IMR-90 (cell line): ENCODE measurements around the gene INPP5A. TPM values are rescaled to one million over a fixed set of nuclear protein-coding genes. Genes with fewer than 3 reads are reported as not detected.

ENCODE experiments used
- ATAC-seq: fragments of 200-7000 bp; cut with Tn5 transposase; 2 replicates; pipeline ENCODE4 v1.9.1; 2020; ENCODE audit warnings: low read depth, mild to moderate bottlenecking, moderate library complexity
- BruUV-seq: library from RNA; stranded (reverse); fragments of 400-500 nt; replicated peaks from 2 replicates; lab custom pipeline; 2021; lab: Mats Ljungman, UMichigan
- CTCF ChIA-PET: fragments of 300-600 bp; formaldehyde crosslinking; extraction: SDS; loops from one replicate; lab custom pipeline; 2021; ENCODE audit warnings: antibody characterized with exemption; lab: Yijun Ruan, JAX
- POLR2A ChIA-PET: fragments of 300-600 bp; sonication (Branson Sonifier 250); formaldehyde crosslinking; loops from one replicate; lab custom pipeline; 2022; ENCODE audit warnings: antibody characterized with exemption; ENCODE audit not compliant: unreplicated experiment; lab: Charles Lee
- DNase-seq: peaks from one replicate; pipeline ENCODE4 v3.0.0; 2013
- H2AFZ ChIP-seq: replicated peaks from 2 replicates; pipeline ENCODE3; 2013; ENCODE audit warnings: low read length, mild to moderate bottlenecking; ENCODE audit not compliant: poor library complexity
- H2AK5ac ChIP-seq: 2 replicates; pipeline ENCODE4 v1.6.1; 2013; ENCODE audit warnings: low read depth, low read length, inconsistent platforms
- H2AK9ac ChIP-seq: replicated peaks from 2 replicates; pipeline ENCODE3; 2013; ENCODE audit warnings: mild to moderate bottlenecking, low read depth, low read length, moderate library complexity; ENCODE audit not compliant: poor library complexity
- H2BK120ac ChIP-seq: 2 replicates; pipeline ENCODE4 v1.6.1; 2013; ENCODE audit warnings: low read depth, low read length, inconsistent platforms
- H2BK15ac ChIP-seq: 3 replicates; pipeline ENCODE4 v1.6.1; 2013; ENCODE audit warnings: low read depth, low read length, inconsistent platforms
- H2BK20ac ChIP-seq: 2 replicates; pipeline ENCODE4 v1.6.1; 2013; ENCODE audit warnings: low read depth, mild to moderate bottlenecking, inconsistent platforms, low read length, moderate library complexity
- H2BK5ac ChIP-seq: 2 replicates; pipeline ENCODE4 v1.6.1; 2013; ENCODE audit warnings: mild to moderate bottlenecking, low read depth, low read length, inconsistent platforms; ENCODE audit not compliant: poor library complexity, severe bottlenecking
- H3K14ac ChIP-seq: replicated peaks from 2 replicates; pipeline ENCODE4 v1.6.1; 2013; ENCODE audit warnings: low read depth, low read length, inconsistent platforms
- H3K18ac ChIP-seq: 2 replicates; pipeline ENCODE4 v1.6.1; 2013; ENCODE audit warnings: low read depth, low read length, control low read depth
- H3K23ac ChIP-seq: 2 replicates; pipeline ENCODE4 v1.6.1; 2013; ENCODE audit warnings: low read depth, low read length, inconsistent platforms
- H3K27ac ChIP-seq: 2 replicates; pipeline ENCODE4 v1.5.1; 2013; ENCODE audit warnings: mild to moderate bottlenecking, control low read depth, low read length; ENCODE audit not compliant: insufficient read depth
- H3K27me3 ChIP-seq: 2 replicates; pipeline ENCODE4 v1.6.1; 2013; ENCODE audit warnings: low read length; ENCODE audit not compliant: control insufficient read depth, insufficient read depth
- H3K36me3 ChIP-seq: 2 replicates; pipeline ENCODE4 v1.6.1; 2013; ENCODE audit warnings: low read length, mixed read lengths; ENCODE audit not compliant: control insufficient read depth, insufficient read depth
- H3K4ac ChIP-seq: 2 replicates; pipeline ENCODE4 v1.6.1; 2013; ENCODE audit warnings: low read depth, low read length, inconsistent platforms
- H3K4me1 ChIP-seq: 2 replicates; pipeline ENCODE4 v1.6.1; 2013; ENCODE audit warnings: low read length, mixed read lengths; ENCODE audit not compliant: control insufficient read depth, insufficient read depth
- H3K4me2 ChIP-seq: 2 replicates; pipeline ENCODE4 v1.6.1; 2013; ENCODE audit warnings: low read depth, mild to moderate bottlenecking, control low read depth, low read length, moderate library complexity
- H3K4me3 ChIP-seq: 2 replicates; pipeline ENCODE4 v1.5.1; 2013; ENCODE audit warnings: low read depth, mild to moderate bottlenecking, control low read depth, low read length, moderate library complexity; ENCODE audit not compliant: insufficient read depth
- H3K56ac ChIP-seq: 2 replicates; pipeline ENCODE4 v1.6.1; 2013; ENCODE audit warnings: low read length, inconsistent platforms; ENCODE audit not compliant: insufficient read depth; ENCODE audit errors: extremely low read depth
- H3K79me1 ChIP-seq, 2 experiments: 2 replicates each; pipeline ENCODE4 v1.6.1; 2013; ENCODE audit warnings: low read length in 2 of 2, inconsistent platforms in 1 of 2, low read depth in 1 of 2
- H3K9ac ChIP-seq: 2 replicates; pipeline ENCODE4 v1.6.1; 2013; ENCODE audit warnings: low read depth, low read length, control low read depth
- H3K9me1 ChIP-seq: 2 replicates; pipeline ENCODE4 v1.6.1; 2013; ENCODE audit warnings: low read length, inconsistent platforms; ENCODE audit not compliant: insufficient read depth
- H3K9me3 ChIP-seq: 2 replicates; pipeline ENCODE4 v1.6.1; 2013; ENCODE audit warnings: low read length; ENCODE audit not compliant: control insufficient read depth, insufficient read depth
- H4K20me1 ChIP-seq: 2 replicates; pipeline ENCODE4 v1.6.1; 2013; ENCODE audit warnings: low read length, inconsistent platforms; ENCODE audit not compliant: insufficient read depth
- H4K5ac ChIP-seq: 2 replicates; pipeline ENCODE4 v1.6.1; 2013; ENCODE audit warnings: mild to moderate bottlenecking, low read depth, low read length, control low read depth
- H4K8ac ChIP-seq, 2 experiments: 2 replicates each; pipeline ENCODE4 v1.6.1; 2013; ENCODE audit warnings: low read depth in 2 of 2, low read length in 2 of 2, control low read depth in 1 of 2, inconsistent platforms in 1 of 2
- H4K91ac ChIP-seq: 2 replicates; pipeline ENCODE4 v1.6.1; 2013; ENCODE audit warnings: low read depth, low read length, inconsistent platforms; ENCODE audit not compliant: insufficient read depth
- BHLHE40 ChIP-seq: fragments of 150-350 bp; IDR thresholded peaks from 2 replicates; pipeline ENCODE4 v1.6.1; 2016; ENCODE audit warnings: mild to moderate bottlenecking, low read depth, low read length
- CEBPB ChIP-seq: IDR thresholded peaks from 2 replicates; pipeline ENCODE4 v1.6.1; 2012; ENCODE audit warnings: low read depth, low read length, improper control_type of control experiment
- CHD1 ChIP-seq: IDR thresholded peaks from 2 replicates; pipeline ENCODE4 v1.6.1; 2012; ENCODE audit warnings: low read depth, low read length, improper control_type of control experiment
- CTCF ChIP-seq: conservative IDR thresholded peaks from 2 replicates; pipeline ENCODE4 v1.5.1; 2012; ENCODE audit warnings: mild to moderate bottlenecking, low read depth, low read length, improper control_type of control experiment
- ELK1 ChIP-seq: fragments of 150-350 bp; IDR thresholded peaks from 2 replicates; pipeline ENCODE4 v1.6.1; 2016; ENCODE audit warnings: low read depth, mild to moderate bottlenecking, low read length, moderate library complexity, borderline replicate concordance
- FOS ChIP-seq: fragments of 150-350 bp; IDR thresholded peaks from 2 replicates; pipeline ENCODE4 v1.6.1; 2016; ENCODE audit warnings: low read depth, low read length
- MAFK ChIP-seq: IDR thresholded peaks from 2 replicates; pipeline ENCODE4 v1.6.1; 2012; ENCODE audit warnings: low read depth, low read length, improper control_type of control experiment
- MAZ ChIP-seq: IDR thresholded peaks from 2 replicates; pipeline ENCODE4 v1.6.1; 2012; ENCODE audit warnings: low read depth, mild to moderate bottlenecking, low read length, improper control_type of control experiment, moderate library complexity, borderline replicate concordance
- MXI1 ChIP-seq: IDR thresholded peaks from 2 replicates; pipeline ENCODE4 v1.6.1; 2012; ENCODE audit warnings: low read depth, mild to moderate bottlenecking, low read length, moderate library complexity, borderline replicate concordance
- NFE2L2 ChIP-seq: fragments of 150-350 bp; IDR thresholded peaks from 2 replicates; pipeline ENCODE4 v1.6.1; 2016; ENCODE audit warnings: low read depth, mild to moderate bottlenecking, low read length
- POLR2A ChIP-seq: IDR thresholded peaks from 2 replicates; pipeline ENCODE4 v1.6.1; 2012; ENCODE audit warnings: mild to moderate bottlenecking, low read depth, low read length
- RAD21 ChIP-seq: IDR thresholded peaks from 2 replicates; pipeline ENCODE4 v1.6.1; 2012; ENCODE audit warnings: low read length, improper control_type of control experiment
- RCOR1 ChIP-seq: IDR thresholded peaks from 2 replicates; pipeline ENCODE4 v1.6.1; 2012; ENCODE audit warnings: mild to moderate bottlenecking, low read length, improper control_type of control experiment; ENCODE audit not compliant: insufficient replicate concordance
- RFX5 ChIP-seq: IDR thresholded peaks from 2 replicates; pipeline ENCODE4 v1.8.0; 2012; ENCODE audit warnings: low read depth, mild to moderate bottlenecking, low read length, moderate library complexity
- SMC3 ChIP-seq: fragments of 150-350 bp; IDR thresholded peaks from 2 replicates; pipeline ENCODE4 v1.6.1; 2016; ENCODE audit warnings: low read depth, mild to moderate bottlenecking, antibody characterized with exemption, low read length, moderate library complexity
- USF2 ChIP-seq: fragments of 150-350 bp; IDR thresholded peaks from 2 replicates; pipeline ENCODE4 v1.6.1; 2017; ENCODE audit warnings: mild to moderate bottlenecking, antibody characterized with exemption, low read length, low read depth
- WGBS, 2 experiments: methylation state at CpG; one replicate each; pipeline versions ENCODE4 v1.1.5 to v1.1.7; 2013; ENCODE audit warnings: missing lambda C conversion rate in 2 of 2; ENCODE audit not compliant: insufficient read length in 1 of 2; ENCODE audit errors: extremely low coverage in 2 of 2; 5-methylcytosine and 5-hydroxymethylcytosine counted together
- dilution Hi-C: fragments of 300-500 bp; cut with HindIII; formaldehyde crosslinking; loops from one replicate; pipeline ENCODE4 v1.14.3; 2018; ENCODE audit warnings: low sequenced_read_pairs; ENCODE audit not compliant: unreplicated experiment
- in situ Hi-C: fragments of 300-500 bp; cut with MboI; formaldehyde crosslinking; loops from 3 replicates; pipeline ENCODE4 v1.14.3; 2019; ENCODE audit warnings: low sequenced_read_pairs, inconsistent platforms, mixed read lengths
- intact Hi-C: fragments of 100-400 bp; cut with micrococcal nuclease; formaldehyde crosslinking; loops from 2 replicates; pipeline ENCODE4 v1.10.0; 2022
- polyA plus RNA-seq, 3 experiments: library from polyadenylated mRNA; depleted of rRNA; stranded (reverse); fragments of >200 nt; gene quantifications; 2 replicates each; pipeline ENCODE4 v1.2.3, GENCODE V29; 2012; ENCODE audit warnings: low replicate concordance in 1 of 3
- total RNA-seq: library from RNA; depleted of rRNA; stranded (reverse); fragments of >200 nt; gene quantifications from 2 replicates; pipeline ENCODE4 v1.2.3, GENCODE V29; 2012

Gene INPP5A
- total and polyA plus RNA-seq, 2 of the 4 experiments (the other 2 are of a cell fraction): 21.4 to 36.7 TPM

GRCh38 chr10:132634241-132634946 lies 96.8 kb downstream of the INPP5A start:
- H3K14ac ChIP-seq: no peak overlapping the region
- H3K9me3 ChIP-seq: no peaks in the 10 kb centered on the region
- ATAC-seq (no peak), DNase-seq (no peak)
- ChIA-PET POLR2A (no interaction called here), CTCF (no interaction called here)
- H2BK20ac ChIP-seq: no peak overlapping the region
- TF ChIP-seq NFE2L2 (no peak), FOS (no peak), RFX5 (no peak), BHLHE40 (no peak), CHD1 (no peak), MAFK (no peak), RAD21 (no peak), SMC3 (no peak), USF2 (no peak), RCOR1 (no peak), CTCF (no peak), MAZ (no peak), MXI1 (no peak), CEBPB (no peak), ELK1 (no peak), POLR2A (no peak)
- peak overlapping the region; percentile 13 for H2AK5ac ChIP-seq
- H4K91ac ChIP-seq: no peak overlapping the region
- H3K56ac ChIP-seq: no peak overlapping the region
- H2AFZ ChIP-seq: no peak overlapping the region
- H3K4me3 ChIP-seq: no peak overlapping the region
- WGBS, 2 experiments: 92% methylated on average over 10 of the region's 22 CpGs; no CpG with 5 or more reads in 1 of the 2 experiments
- no peak overlapping the region for H3K4ac ChIP-seq
- H2BK15ac ChIP-seq: no peak overlapping the region
- no peak overlapping the region for H3K23ac ChIP-seq
- H4K5ac ChIP-seq: no peak overlapping the region
- BruUV-seq: no TSS peak
- H2AK9ac ChIP-seq: no peak overlapping the region
- H3K79me1 ChIP-seq: peaks cover 29 to 60% of the 10 kb centered on the region in 2 experiments
- no peak overlapping the region for H2BK120ac ChIP-seq
- peaks cover 19% of the 10 kb centered on the region for H4K20me1 ChIP-seq
- no peaks in the 10 kb centered on the region for H3K36me3 ChIP-seq
- in situ Hi-C loops: loop anchor here (10.0 kb wide), 2 partner anchors 240 to 410 kb away; partner anchors contain the start of gene PWWP2B
- no peak overlapping the region for H3K4me2 ChIP-seq
- no peak overlapping the region for H4K8ac ChIP-seq
- intact Hi-C loops: no loop called here
- dilution Hi-C loops: no loop called here
- H3K9me1 ChIP-seq: peaks cover 17% of the 10 kb centered on the region
- no peak overlapping the region for H3K18ac ChIP-seq
- H3K9ac ChIP-seq: no peak overlapping the region
- no peaks in the 10 kb centered on the region for H3K27me3 ChIP-seq
- H3K4me1 ChIP-seq: peaks cover 14% of the 10 kb centered on the region
- H3K27ac ChIP-seq: no peak overlapping the region
- no peak overlapping the region for H2BK5ac ChIP-seq
